GM23338 (cell line): Measurements from ENCODE around the gene OR5M11.

Source experiments
- EZH2phosphoT487 ChIP-seq: fragments of 200-600 bp; sonication (generic); IDR thresholded peaks from one replicate; pipeline ENCODE4 v1.8.1; 2018; ENCODE audit warnings: antibody characterized with exemption; ENCODE audit not compliant: unreplicated experiment
- JUNB ChIP-seq: IDR thresholded peaks from one replicate; pipeline ENCODE4 v1.6.1; 2016; ENCODE audit warnings: antibody characterized with exemption; ENCODE audit not compliant: unreplicated experiment
- TF ChIP-seq, protein P1 (sequence below), 2 experiments: fragments of 200-600 bp in 1 of 2; sonication (generic) in 1 of 2; conservative IDR thresholded peaks; 2 replicates each; pipeline versions ENCODE4 v1.5.1 to v1.6.1; 2016 to 2017; ENCODE audit warnings: antibody characterized with exemption in 2 of 2, low read depth in 2 of 2, mild to moderate bottlenecking in 2 of 2, moderate library complexity in 1 of 2
- TF ChIP-seq, protein P2 (sequence below): IDR thresholded peaks from one replicate; pipeline ENCODE4 v1.6.1; 2018; ENCODE audit warnings: antibody characterized with exemption; ENCODE audit not compliant: unreplicated experiment

- TF ChIP-seq, protein P1, sequence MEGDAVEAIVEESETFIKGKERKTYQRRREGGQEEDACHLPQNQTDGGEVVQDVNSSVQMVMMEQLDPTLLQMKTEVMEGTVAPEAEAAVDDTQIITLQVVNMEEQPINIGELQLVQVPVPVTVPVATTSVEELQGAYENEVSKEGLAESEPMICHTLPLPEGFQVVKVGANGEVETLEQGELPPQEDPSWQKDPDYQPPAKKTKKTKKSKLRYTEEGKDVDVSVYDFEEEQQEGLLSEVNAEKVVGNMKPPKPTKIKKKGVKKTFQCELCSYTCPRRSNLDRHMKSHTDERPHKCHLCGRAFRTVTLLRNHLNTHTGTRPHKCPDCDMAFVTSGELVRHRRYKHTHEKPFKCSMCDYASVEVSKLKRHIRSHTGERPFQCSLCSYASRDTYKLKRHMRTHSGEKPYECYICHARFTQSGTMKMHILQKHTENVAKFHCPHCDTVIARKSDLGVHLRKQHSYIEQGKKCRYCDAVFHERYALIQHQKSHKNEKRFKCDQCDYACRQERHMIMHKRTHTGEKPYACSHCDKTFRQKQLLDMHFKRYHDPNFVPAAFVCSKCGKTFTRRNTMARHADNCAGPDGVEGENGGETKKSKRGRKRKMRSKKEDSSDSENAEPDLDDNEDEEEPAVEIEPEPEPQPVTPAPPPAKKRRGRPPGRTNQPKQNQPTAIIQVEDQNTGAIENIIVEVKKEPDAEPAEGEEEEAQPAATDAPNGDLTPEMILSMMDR (conservative IDR thresholded peaks at IDR 0.05; ENCODE audit: low read depth in 2 of 2), result no peak
- TF ChIP-seq EZH2phosphoT487 (no peak), JUNB (no peak)
- TF ChIP-seq, protein P2, sequence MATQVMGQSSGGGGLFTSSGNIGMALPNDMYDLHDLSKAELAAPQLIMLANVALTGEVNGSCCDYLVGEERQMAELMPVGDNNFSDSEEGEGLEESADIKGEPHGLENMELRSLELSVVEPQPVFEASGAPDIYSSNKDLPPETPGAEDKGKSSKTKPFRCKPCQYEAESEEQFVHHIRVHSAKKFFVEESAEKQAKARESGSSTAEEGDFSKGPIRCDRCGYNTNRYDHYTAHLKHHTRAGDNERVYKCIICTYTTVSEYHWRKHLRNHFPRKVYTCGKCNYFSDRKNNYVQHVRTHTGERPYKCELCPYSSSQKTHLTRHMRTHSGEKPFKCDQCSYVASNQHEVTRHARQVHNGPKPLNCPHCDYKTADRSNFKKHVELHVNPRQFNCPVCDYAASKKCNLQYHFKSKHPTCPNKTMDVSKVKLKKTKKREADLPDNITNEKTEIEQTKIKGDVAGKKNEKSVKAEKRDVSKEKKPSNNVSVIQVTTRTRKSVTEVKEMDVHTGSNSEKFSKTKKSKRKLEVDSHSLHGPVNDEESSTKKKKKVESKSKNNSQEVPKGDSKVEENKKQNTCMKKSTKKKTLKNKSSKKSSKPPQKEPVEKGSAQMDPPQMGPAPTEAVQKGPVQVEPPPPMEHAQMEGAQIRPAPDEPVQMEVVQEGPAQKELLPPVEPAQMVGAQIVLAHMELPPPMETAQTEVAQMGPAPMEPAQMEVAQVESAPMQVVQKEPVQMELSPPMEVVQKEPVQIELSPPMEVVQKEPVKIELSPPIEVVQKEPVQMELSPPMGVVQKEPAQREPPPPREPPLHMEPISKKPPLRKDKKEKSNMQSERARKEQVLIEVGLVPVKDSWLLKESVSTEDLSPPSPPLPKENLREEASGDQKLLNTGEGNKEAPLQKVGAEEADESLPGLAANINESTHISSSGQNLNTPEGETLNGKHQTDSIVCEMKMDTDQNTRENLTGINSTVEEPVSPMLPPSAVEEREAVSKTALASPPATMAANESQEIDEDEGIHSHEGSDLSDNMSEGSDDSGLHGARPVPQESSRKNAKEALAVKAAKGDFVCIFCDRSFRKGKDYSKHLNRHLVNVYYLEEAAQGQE, result no peak
Measured at GRCh38 chr11:56531856-56532255, 11.2 kb downstream of the OR5M11 start.
